Osteoblast (primary cell): ENCODE results near the gene RORB. TPM values are rescaled to one million over a fixed set of nuclear protein-coding genes. Genes with fewer than 3 reads are reported as not detected.

Source experiments
- DNase-seq: peaks from one replicate; pipeline ENCODE4 v3.0.0; 2011; ENCODE audit warnings: low spot score, mixed read lengths; ENCODE audit not compliant: insufficient read length; ENCODE audit errors: missing footprints
- H2AFZ ChIP-seq: 2 replicates; pipeline ENCODE4 v1.6.0; 2011; ENCODE audit warnings: mild to moderate bottlenecking, low read length
- H3K27ac ChIP-seq: 2 replicates; pipeline ENCODE4 v1.5.1; 2011; ENCODE audit warnings: mild to moderate bottlenecking, low read depth, low read length, moderate library complexity
- H3K27me3 ChIP-seq: 2 replicates; pipeline ENCODE4 v1.6.0; 2012; ENCODE audit warnings: mild to moderate bottlenecking, control low read depth, inconsistent platforms, low read length, moderate library complexity; ENCODE audit not compliant: insufficient read depth
- H3K36me3 ChIP-seq: 2 replicates; pipeline ENCODE4 v1.5.1; 2011; ENCODE audit warnings: mild to moderate bottlenecking, low read length, control low read depth, moderate library complexity; ENCODE audit not compliant: insufficient read depth
- H3K4me1 ChIP-seq: 2 replicates; pipeline ENCODE4 v1.5.1; 2011; ENCODE audit warnings: mild to moderate bottlenecking, low read length, control low read depth, moderate library complexity; ENCODE audit not compliant: insufficient read depth
- H3K4me2 ChIP-seq: 2 replicates; pipeline ENCODE4 v1.6.0; 2011; ENCODE audit warnings: mild to moderate bottlenecking, low read length; ENCODE audit not compliant: insufficient read depth
- H3K4me3 ChIP-seq: fragments of 200-600 bp; sonication (generic); 3 replicates; pipeline ENCODE4 v1.5.1; 2012; ENCODE audit warnings: mild to moderate bottlenecking, low read length, inconsistent platforms; ENCODE audit not compliant: insufficient read depth
- H3K79me2 ChIP-seq: 2 replicates; pipeline ENCODE4 v1.6.0; 2012; ENCODE audit warnings: mild to moderate bottlenecking, low read length, control low read depth, inconsistent platforms; ENCODE audit not compliant: insufficient read depth
- H3K9me3 ChIP-seq: 2 replicates; pipeline ENCODE4 v1.5.1; 2011; ENCODE audit warnings: low read depth, low read length, control low read depth
- H4K20me1 ChIP-seq: 2 replicates; pipeline ENCODE4 v1.6.0; 2012; ENCODE audit warnings: mild to moderate bottlenecking, low read length, control low read depth; ENCODE audit not compliant: insufficient read depth
- total RNA-seq: library from RNA; depleted of rRNA; stranded (reverse); fragments of >200 nt; gene quantifications from 2 replicates; pipeline ENCODE4 v1.2.3, GENCODE V29; 2012
- TF ChIP-seq, protein P1 (sequence below): IDR thresholded peaks from 2 replicates; pipeline ENCODE4 v1.5.1; 2011; ENCODE audit warnings: mild to moderate bottlenecking, low read depth, low read length, moderate library complexity; ENCODE audit errors: extremely low read depth

Gene RORB
- total RNA-seq, 1 donor = 0.36 TPM

GRCh38 chr9:74512416-74512815 is 15.3 kb downstream of the RORB start:
- H3K79me2 ChIP-seq = no peaks in the 10 kb centered on the region
- no peak overlapping the region for H3K27ac ChIP-seq
- no peaks in the 10 kb centered on the region for H3K4me1 ChIP-seq
- no peaks in the 10 kb centered on the region for H3K36me3 ChIP-seq
- H3K27me3 ChIP-seq = no peaks in the 10 kb centered on the region
- H4K20me1 ChIP-seq = no peaks in the 10 kb centered on the region
- H2AFZ ChIP-seq = no peak overlapping the region
- H3K4me2 ChIP-seq = no peak overlapping the region
- H3K9me3 ChIP-seq = no peaks in the 10 kb centered on the region
- TF ChIP-seq, protein P1, sequence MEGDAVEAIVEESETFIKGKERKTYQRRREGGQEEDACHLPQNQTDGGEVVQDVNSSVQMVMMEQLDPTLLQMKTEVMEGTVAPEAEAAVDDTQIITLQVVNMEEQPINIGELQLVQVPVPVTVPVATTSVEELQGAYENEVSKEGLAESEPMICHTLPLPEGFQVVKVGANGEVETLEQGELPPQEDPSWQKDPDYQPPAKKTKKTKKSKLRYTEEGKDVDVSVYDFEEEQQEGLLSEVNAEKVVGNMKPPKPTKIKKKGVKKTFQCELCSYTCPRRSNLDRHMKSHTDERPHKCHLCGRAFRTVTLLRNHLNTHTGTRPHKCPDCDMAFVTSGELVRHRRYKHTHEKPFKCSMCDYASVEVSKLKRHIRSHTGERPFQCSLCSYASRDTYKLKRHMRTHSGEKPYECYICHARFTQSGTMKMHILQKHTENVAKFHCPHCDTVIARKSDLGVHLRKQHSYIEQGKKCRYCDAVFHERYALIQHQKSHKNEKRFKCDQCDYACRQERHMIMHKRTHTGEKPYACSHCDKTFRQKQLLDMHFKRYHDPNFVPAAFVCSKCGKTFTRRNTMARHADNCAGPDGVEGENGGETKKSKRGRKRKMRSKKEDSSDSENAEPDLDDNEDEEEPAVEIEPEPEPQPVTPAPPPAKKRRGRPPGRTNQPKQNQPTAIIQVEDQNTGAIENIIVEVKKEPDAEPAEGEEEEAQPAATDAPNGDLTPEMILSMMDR = no peak
- H3K4me3 ChIP-seq = no peak overlapping the region
- DNase-seq = no peak

DNA sequence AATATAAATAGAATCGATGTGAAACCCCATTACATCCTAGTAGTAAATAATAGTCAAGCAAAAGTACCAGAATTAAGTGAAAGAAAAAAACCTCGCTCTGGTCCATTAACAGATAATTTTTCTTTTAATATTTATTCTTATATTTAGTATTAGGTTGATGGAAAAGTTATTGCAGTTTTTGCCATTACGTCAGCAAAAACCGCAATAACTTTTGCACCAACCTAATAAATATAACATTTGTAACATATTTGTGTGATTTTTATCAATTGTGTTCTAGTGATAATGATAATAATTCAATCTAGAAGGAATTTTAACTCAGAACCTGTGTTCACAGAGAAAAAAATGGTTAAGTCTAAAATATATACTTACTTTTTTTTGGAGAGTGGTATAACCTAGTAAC is 16.1 kb downstream of the RORB start:
- Histone ChIP-seq H3K4me1 (no peaks in the 10 kb centered on the region), H3K27ac (no peak overlapping the region), H2AFZ (no peak overlapping the region), H3K79me2 (no peaks in the 10 kb centered on the region), H3K4me3 (no peak overlapping the region), H3K4me2 (no peak overlapping the region), H4K20me1 (no peaks in the 10 kb centered on the region), H3K27me3 (no peaks in the 10 kb centered on the region), H3K36me3 (no peaks in the 10 kb centered on the region), H3K9me3 (no peaks in the 10 kb centered on the region)
- no peak for DNase-seq
- TF ChIP-seq, protein P1 = no peak

- Histone ChIP-seq H3K27me3 (no peaks in the 10 kb centered on the region), H4K20me1 (no peaks in the 10 kb centered on the region), H3K4me1 (no peaks in the 10 kb centered on the region), H2AFZ (no peak overlapping the region), H3K4me2 (no peak overlapping the region), H3K79me2 (no peaks in the 10 kb centered on the region), H3K36me3 (no peaks in the 10 kb centered on the region), H3K9me3 (no peaks in the 10 kb centered on the region), H3K27ac (no peak overlapping the region), H3K4me3 (no peak overlapping the region)
- no peak for DNase-seq
- TF ChIP-seq, protein P1 = no peak
Observed at GRCh38 chr9:74517188-74517587, 20.1 kb downstream of the RORB start.

DNA sequence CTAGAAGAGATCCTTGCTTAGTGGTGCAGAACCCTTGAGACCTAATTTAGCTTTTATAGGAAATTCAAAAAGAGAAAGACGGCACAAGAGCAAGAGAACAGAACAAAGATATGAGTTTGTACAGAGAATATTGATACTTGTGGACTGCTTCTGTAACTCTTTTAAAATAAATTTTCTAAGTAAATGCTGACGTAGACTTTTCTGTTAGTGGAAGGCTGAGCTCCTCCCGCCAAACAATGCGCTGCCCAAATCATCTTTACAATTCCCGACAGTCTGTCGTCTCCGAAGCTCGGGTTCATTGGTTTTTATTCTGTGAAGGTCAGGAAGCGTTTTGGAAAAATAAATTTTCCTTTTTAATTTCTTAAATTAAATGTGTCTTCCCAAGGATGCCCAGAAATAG is 22.3 kb downstream of the RORB start:
- no peaks in the 10 kb centered on the region for H3K79me2 ChIP-seq
- H3K4me2 ChIP-seq = no peak overlapping the region
- H2AFZ ChIP-seq = no peak overlapping the region
- H3K9me3 ChIP-seq = no peaks in the 10 kb centered on the region
- H3K27ac ChIP-seq = no peak overlapping the region
- TF ChIP-seq, protein P1 = no peak
- no peaks in the 10 kb centered on the region for H4K20me1 ChIP-seq
- DNase-seq = no peak
- no peaks in the 10 kb centered on the region for H3K36me3 ChIP-seq
- no peaks in the 10 kb centered on the region for H3K27me3 ChIP-seq
- H3K4me1 ChIP-seq = no peaks in the 10 kb centered on the region
- H3K4me3 ChIP-seq = no peak overlapping the region
